ENCODE data around the gene TNIK. TPM values are rescaled to one million over a fixed set of nuclear protein-coding genes. Genes with fewer than 3 reads are reported as not detected.

The TNIK gene
- total and polyA plus RNA-seq, 2 of the 4 experiments (the other 2 are of a cell fraction) = 3.4 to 6.3 TPM

DNA sequence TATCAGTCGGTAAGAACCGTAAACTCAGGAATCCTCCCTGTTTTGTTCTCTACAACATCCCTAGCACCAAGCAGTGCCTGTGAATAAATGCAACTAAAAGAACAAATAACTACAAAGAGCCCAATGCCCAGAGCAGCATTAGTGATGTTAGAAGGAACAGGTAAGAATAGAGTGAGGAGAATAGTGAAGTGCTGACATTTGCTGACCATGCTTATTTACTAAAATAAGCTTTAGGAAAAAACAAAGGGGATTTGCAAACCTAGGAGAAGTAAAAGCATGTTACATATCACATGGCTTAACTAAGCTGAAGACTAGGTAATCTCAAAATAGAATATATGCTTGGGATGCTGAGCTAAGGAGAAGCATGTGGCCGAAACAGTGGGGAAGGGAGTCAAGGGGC, 247.6 kb downstream of the TNIK start:
- Histone ChIP-seq H2BK120ac (ENCODE audit: low read depth, low read length) (no peak overlapping the region), H3K4me1 (ENCODE audit: control insufficient read depth, insufficient read depth, low read length) (no peaks in the 10 kb centered on the region), H2BK15ac (ENCODE audit: low read depth, low read length) (no peak overlapping the region), H2BK5ac (ENCODE audit: low read depth, low read length, poor library complexity, severe bottlenecking) (no peak overlapping the region), H3K56ac (ENCODE audit: extremely low read depth, insufficient read depth, low read length) (no peak overlapping the region), H4K8ac (ENCODE audit: low read depth in 2 of 2, low read length in 2 of 2) (no peak overlapping the region), H3K4ac (ENCODE audit: low read depth, low read length) (no peak overlapping the region), H4K91ac (ENCODE audit: insufficient read depth, low read depth, low read length) (no peak overlapping the region), H3K14ac (replicated peaks; ENCODE audit: low read depth, low read length) (no peak overlapping the region), H3K79me1 (ENCODE audit: low read depth in 1 of 2, low read length in 2 of 2) (no peaks in the 10 kb centered on the region), H2AK9ac (replicated peaks; ENCODE audit: low read depth, low read length, poor library complexity) (no peak overlapping the region), H2BK20ac (ENCODE audit: low read depth, low read length) (no peak overlapping the region), H3K9ac (ENCODE audit: low read depth, low read length) (no peak overlapping the region), H3K9me3 (ENCODE audit: control insufficient read depth, insufficient read depth, low read length) (no peaks in the 10 kb centered on the region), H3K36me3 (ENCODE audit: control insufficient read depth, insufficient read depth, low read length) (no peaks in the 10 kb centered on the region), H2AFZ (replicated peaks; ENCODE audit: low read length, poor library complexity) (no peak overlapping the region), H2AK5ac (ENCODE audit: low read depth, low read length) (no peak overlapping the region), H3K4me2 (ENCODE audit: low read depth, low read length) (no peak overlapping the region), H3K23ac (ENCODE audit: low read depth, low read length) (no peak overlapping the region), H3K18ac (ENCODE audit: low read depth, low read length) (no peak overlapping the region), H3K4me3 (ENCODE audit: insufficient read depth, low read depth, low read length) (no peak overlapping the region), H3K27ac (ENCODE audit: insufficient read depth, low read length) (no peak overlapping the region), H3K27me3 (ENCODE audit: control insufficient read depth, insufficient read depth, low read length) (no peaks in the 10 kb centered on the region; the same call in 1 of the 2 replicates), H3K9me1 (ENCODE audit: insufficient read depth, low read length) (no peaks in the 10 kb centered on the region), H4K5ac (ENCODE audit: low read depth, low read length) (no peak overlapping the region), H4K20me1 (ENCODE audit: insufficient read depth, low read length) (no peaks in the 10 kb centered on the region)
- no peak for DNase-seq
- POLR2A ChIA-PET (ENCODE audit: unreplicated experiment) = no interaction called here
- no peak for ATAC-seq (ENCODE audit: low read depth)
- CTCF ChIA-PET = no interaction called here
- in situ Hi-C loops (cut with MboI; ENCODE audit: low sequenced_read_pairs) = no loop called here
- intact Hi-C loops (cut with micrococcal nuclease) = loop anchor here (5.0 kb wide), 1 partner anchor 45 kb away; no protein-coding TSS in a partner anchor
- BruUV-seq (replicated peaks) = no TSS peak
- TF ChIP-seq ELK1 (IDR thresholded peaks at IDR 0.05; ENCODE audit: borderline replicate concordance, low read depth, low read length) = no peak
- no peak for TF ChIP-seq MXI1 (IDR thresholded peaks at IDR 0.05; ENCODE audit: borderline replicate concordance, low read depth, low read length)
- no peak for TF ChIP-seq RFX5 (IDR thresholded peaks at IDR 0.05; ENCODE audit: low read depth, low read length)
- no peak for TF ChIP-seq USF2 (IDR thresholded peaks at IDR 0.05; ENCODE audit: low read depth, low read length)
- no peak for TF ChIP-seq CEBPB (IDR thresholded peaks at IDR 0.05; ENCODE audit: low read depth, low read length)
- no peak for TF ChIP-seq FOS (IDR thresholded peaks at IDR 0.05; ENCODE audit: low read depth, low read length)
- peak; percentile 86 for TF ChIP-seq MAFK (IDR thresholded peaks at IDR 0.05; ENCODE audit: low read depth, low read length)
- TF ChIP-seq BHLHE40 (IDR thresholded peaks at IDR 0.05; ENCODE audit: low read depth, low read length) = no peak
- no CpG with 5 or more reads among the region's 3 CpGs for WGBS, 2 experiments (ENCODE audit: extremely low coverage in 2 of 2, insufficient read length in 1 of 2)
- dilution Hi-C loops (cut with HindIII; ENCODE audit: low sequenced_read_pairs, unreplicated experiment) = no loop called here

All from IMR-90 (cell line).